Neuronal stem cell (in vitro differentiated cells): ENCODE measurements around the gene PGRMC1.

ENCODE experiments used
- DNase-seq: peaks from one replicate; pipeline ENCODE4 v3.0.0-alpha.2; 2013; ENCODE audit warnings: low spot score
- H2AFZ ChIP-seq: one replicate; pipeline ENCODE4 v1.6.1; 2013; ENCODE audit warnings: mild to moderate bottlenecking, low read length, inconsistent platforms
- H2AK5ac ChIP-seq: 2 replicates; pipeline ENCODE4 v1.6.1; 2013; ENCODE audit warnings: low read depth, mild to moderate bottlenecking, inconsistent platforms, low read length, moderate library complexity, mixed read lengths
- H2BK120ac ChIP-seq: 2 replicates; pipeline ENCODE4 v1.6.1; 2013; ENCODE audit warnings: low read depth, mild to moderate bottlenecking, inconsistent platforms, low read length, moderate library complexity, mixed read lengths
- H2BK12ac ChIP-seq: one replicate; pipeline ENCODE4 v1.6.1; 2013; ENCODE audit warnings: low read length, inconsistent platforms
- H2BK15ac ChIP-seq: 2 replicates; pipeline ENCODE4 v1.6.1; 2013; ENCODE audit warnings: mild to moderate bottlenecking, low read length, inconsistent platforms, mixed read lengths
- H2BK5ac ChIP-seq: one replicate; pipeline ENCODE4 v1.6.1; 2013; ENCODE audit warnings: inconsistent platforms, mild to moderate bottlenecking, low read length, moderate library complexity
- H3K14ac ChIP-seq: one replicate; pipeline ENCODE4 v1.6.1; 2013; ENCODE audit warnings: low read length, inconsistent platforms
- H3K18ac ChIP-seq: 2 replicates; pipeline ENCODE4 v1.6.1; 2013; ENCODE audit warnings: low read length, inconsistent platforms
- H3K23ac ChIP-seq: 2 replicates; pipeline ENCODE4 v1.6.1; 2013; ENCODE audit warnings: low read depth, mild to moderate bottlenecking, mixed read lengths, low read length, inconsistent platforms; ENCODE audit not compliant: poor library complexity
- H3K27ac ChIP-seq: replicated peaks from 3 replicates; pipeline ENCODE4 v1.5.1; 2013; ENCODE audit warnings: low read length, inconsistent platforms
- H3K27me3 ChIP-seq, 3 experiments: 2 replicates each; pipeline ENCODE4 v1.6.1; 2013; ENCODE audit warnings: low read length in 3 of 3, mild to moderate bottlenecking in 2 of 3, inconsistent platforms in 1 of 3, low read depth in 1 of 3, mixed read lengths in 1 of 3, moderate library complexity in 1 of 3; ENCODE audit not compliant: control insufficient read depth in 3 of 3, insufficient read depth in 3 of 3
- H3K36me3 ChIP-seq, 2 donors: replicated peaks in 1 of 2; 2 replicates each; pipeline ENCODE4 v1.6.1; 2013; ENCODE audit warnings: low read length in 2 of 2; ENCODE audit not compliant: control insufficient read depth in 2 of 2, insufficient read depth in 2 of 2
- H3K4ac ChIP-seq: 2 replicates; pipeline ENCODE4 v1.6.1; 2013; ENCODE audit warnings: inconsistent platforms, mild to moderate bottlenecking, low read length, moderate library complexity
- H3K4me1 ChIP-seq, 2 donors: 1 replicate in 1 of 2; 2 replicates in 1 of 2; pipeline ENCODE4 v1.6.1; 2013; ENCODE audit warnings: low read length in 2 of 2, low read depth in 1 of 2; ENCODE audit not compliant: control insufficient read depth in 2 of 2, insufficient read depth in 1 of 2
- H3K4me2 ChIP-seq: one replicate; pipeline ENCODE4 v1.6.1; 2013; ENCODE audit warnings: mild to moderate bottlenecking, low read length, inconsistent platforms; ENCODE audit not compliant: insufficient read depth, poor library complexity, severe bottlenecking
- H3K4me3 ChIP-seq, 2 donors: 2 replicates each; pipeline ENCODE4 v1.5.1; 2013; ENCODE audit warnings: low read length in 2 of 2, mild to moderate bottlenecking in 2 of 2, inconsistent platforms in 1 of 2, moderate library complexity in 1 of 2
- H3K79me1 ChIP-seq: one replicate; pipeline ENCODE4 v1.6.1; 2013; ENCODE audit warnings: low read depth, mild to moderate bottlenecking, inconsistent platforms, low read length, moderate library complexity
- H3K9ac ChIP-seq: one replicate; pipeline ENCODE4 v1.6.1; 2013; ENCODE audit warnings: mild to moderate bottlenecking, low read depth, low read length, inconsistent platforms; ENCODE audit not compliant: poor library complexity
- H3K9me3 ChIP-seq, 2 donors: replicated peaks in 1 of 2; 2 replicates each; pipeline versions ENCODE3 to v1.6.1; 2013; ENCODE audit warnings: low read length in 2 of 2, mild to moderate bottlenecking in 2 of 2, inconsistent platforms in 1 of 2, low read depth in 1 of 2, mixed read lengths in 1 of 2, moderate library complexity in 1 of 2; ENCODE audit not compliant: control insufficient read depth in 2 of 2, insufficient read depth in 1 of 2
- H4K8ac ChIP-seq: one replicate; pipeline ENCODE4 v1.6.1; 2013; ENCODE audit warnings: low read depth, mild to moderate bottlenecking, inconsistent platforms, low read length, moderate library complexity
- H4K91ac ChIP-seq: one replicate; pipeline ENCODE4 v1.6.1; 2013; ENCODE audit warnings: low read length, low read depth, mild to moderate bottlenecking, inconsistent platforms; ENCODE audit not compliant: poor library complexity
- WGBS, 2 donors: extraction: QIAGEN DNeasy Blood & Tissue Kit; methylation state at CpG; one replicate each; pipeline ENCODE4 v1.1.7; 2013; ENCODE audit warnings: missing lambda C conversion rate in 2 of 2, mixed read lengths in 1 of 2; ENCODE audit not compliant: insufficient read length in 2 of 2, insufficient replicate concordance in 1 of 2; ENCODE audit errors: extremely low coverage in 2 of 2; 5-methylcytosine and 5-hydroxymethylcytosine counted together

The PGRMC1 gene

GRCh38 chrX:119237562-119237942 is 1.5 kb downstream of the PGRMC1 start:
- Histone ChIP-seq H2BK12ac (no peak overlapping the region), H3K4me1 (peaks cover 2 to 3% of the 10 kb centered on the region in 2 donors), H2AFZ (no peak overlapping the region), H3K27me3 (peaks cover 0 to 15% (median 0%) of the 10 kb centered on the region in 3 experiments), H2AK5ac (no peak overlapping the region), H3K4me3 (peak overlapping the region; percentile 77 to 94), H2BK120ac (no peak overlapping the region), H2BK5ac (no peak overlapping the region), H3K9ac (no peak overlapping the region), H3K4me2 (peak overlapping the region; percentile 45), H3K23ac (no peak overlapping the region), H3K9me3 (no peaks in the 10 kb centered on the region), H3K36me3 (peaks cover 4 to 43% of the 10 kb centered on the region in 2 donors), H3K4ac (no peak overlapping the region), H4K91ac (no peak overlapping the region), H2BK15ac (no peak overlapping the region), H3K27ac (no peak overlapping the region), H3K79me1 (no peaks in the 10 kb centered on the region), H3K18ac (no peak overlapping the region), H3K14ac (no peak overlapping the region), H4K8ac (no peak overlapping the region)
- no CpG with 5 or more reads among the region's 6 CpGs for WGBS, 2 donors
- DNase-seq = no peak

- no CpG with 5 or more reads among the region's 3 CpGs for WGBS, 2 donors
- Histone ChIP-seq H2BK120ac (no peak overlapping the region), H3K4me3 (peak overlapping the region; percentile 60 to 77)
These were observed 2.5 kb downstream of the PGRMC1 start for GRCh38 chrX:119238557-119238956.

GRCh38 chrX:119240356-119240755 is 4.3 kb downstream of the PGRMC1 start:
- H4K91ac ChIP-seq = no peak overlapping the region
- H3K9me3 ChIP-seq = no peaks in the 10 kb centered on the region
- no peak overlapping the region for H3K4ac ChIP-seq
- H2BK120ac ChIP-seq = no peak overlapping the region
- peaks cover 0 to 2% of the 10 kb centered on the region in 2 donors for H3K4me1 ChIP-seq
- no peaks in the 10 kb centered on the region for H3K27me3 ChIP-seq
- H3K9ac ChIP-seq = no peak overlapping the region
- no peaks in the 10 kb centered on the region for H3K79me1 ChIP-seq
- H4K8ac ChIP-seq = no peak overlapping the region
- no peak for DNase-seq
- no peak overlapping the region for H2BK5ac ChIP-seq
- H3K27ac ChIP-seq = no peak overlapping the region
- H3K14ac ChIP-seq = no peak overlapping the region
- H2AK5ac ChIP-seq = no peak overlapping the region
- WGBS, 2 donors = no CpG with 5 or more reads among the region's 3 CpGs
- H2BK15ac ChIP-seq = no peak overlapping the region
- no peak overlapping the region for H3K4me2 ChIP-seq
- no peak overlapping the region for H2AFZ ChIP-seq
- no peak overlapping the region for H2BK12ac ChIP-seq
- no peak overlapping the region for H3K4me3 ChIP-seq
- H3K23ac ChIP-seq = no peak overlapping the region
- no peak overlapping the region for H3K18ac ChIP-seq
- peaks cover 5 to 71% of the 10 kb centered on the region in 2 donors for H3K36me3 ChIP-seq

More at GRCh38 chrX:119238557-119238956, 2.5 kb downstream of the PGRMC1 start:
- Histone ChIP-seq H4K91ac (no peak overlapping the region), H3K9ac (no peak overlapping the region), H3K18ac (no peak overlapping the region), H2BK5ac (no peak overlapping the region), H2AFZ (no peak overlapping the region), H3K79me1 (no peaks in the 10 kb centered on the region), H3K36me3 (peaks cover 4 to 53% of the 10 kb centered on the region in 2 donors), H3K27ac (no peak overlapping the region), H2BK12ac (no peak overlapping the region), H3K27me3 (peaks cover 0 to 15% (median 0%) of the 10 kb centered on the region in 3 experiments), H3K4me1 (peaks cover 2 to 3% of the 10 kb centered on the region in 2 donors), H2AK5ac (no peak overlapping the region), H3K4me2 (peak overlapping the region; percentile 33), H2BK15ac (no peak overlapping the region), H4K8ac (no peak overlapping the region), H3K9me3 (no peaks in the 10 kb centered on the region), H3K4ac (no peak overlapping the region), H3K23ac (no peak overlapping the region), H3K14ac (no peak overlapping the region)
- no peak for DNase-seq

GRCh38 chrX:119247702-119248101 is 11.6 kb downstream of the PGRMC1 start:
- H2BK5ac ChIP-seq = no peak overlapping the region
- peaks cover 2 to 47% of the 10 kb centered on the region in 2 donors for H3K36me3 ChIP-seq
- H2BK15ac ChIP-seq = no peak overlapping the region
- no peak overlapping the region for H3K9ac ChIP-seq
- H3K14ac ChIP-seq = no peak overlapping the region
- H3K27me3 ChIP-seq = no peaks in the 10 kb centered on the region
- WGBS, 2 donors = no CpG with 5 or more reads among the region's 3 CpGs
- H4K8ac ChIP-seq = no peak overlapping the region
- no peak overlapping the region for H2BK12ac ChIP-seq
- no peak overlapping the region for H3K18ac ChIP-seq
- no peak overlapping the region for H3K4me3 ChIP-seq
- no peak overlapping the region for H4K91ac ChIP-seq
- H3K4ac ChIP-seq = no peak overlapping the region
- no peaks in the 10 kb centered on the region for H3K79me1 ChIP-seq
- no peak overlapping the region for H2AFZ ChIP-seq
- H3K4me2 ChIP-seq = no peak overlapping the region
- H2AK5ac ChIP-seq = no peak overlapping the region
- H3K4me1 ChIP-seq = no peaks in the 10 kb centered on the region
- H3K27ac ChIP-seq = no peak overlapping the region
- DNase-seq = no peak
- no peak overlapping the region for H2BK120ac ChIP-seq
- H3K23ac ChIP-seq = no peak overlapping the region
- no peaks in the 10 kb centered on the region for H3K9me3 ChIP-seq
